C4-2B (cell line): ENCODE results near the gene TOR4A.

ENCODE experiments used
- H3K27ac ChIP-seq: fragments of 450-650 bp; 2 replicates; pipeline ENCODE4 v1.5.1; 2017
- CTCF ChIP-seq: fragments of 450-650 bp; conservative IDR thresholded peaks from 2 replicates; pipeline ENCODE4 v1.5.1; 2017; ENCODE audit warnings: mild to moderate bottlenecking
- ZFX ChIP-seq: fragments of 450-650 bp; IDR thresholded peaks from 2 replicates; pipeline ENCODE4 v1.6.1; 2017

TOR4A gene

DNA sequence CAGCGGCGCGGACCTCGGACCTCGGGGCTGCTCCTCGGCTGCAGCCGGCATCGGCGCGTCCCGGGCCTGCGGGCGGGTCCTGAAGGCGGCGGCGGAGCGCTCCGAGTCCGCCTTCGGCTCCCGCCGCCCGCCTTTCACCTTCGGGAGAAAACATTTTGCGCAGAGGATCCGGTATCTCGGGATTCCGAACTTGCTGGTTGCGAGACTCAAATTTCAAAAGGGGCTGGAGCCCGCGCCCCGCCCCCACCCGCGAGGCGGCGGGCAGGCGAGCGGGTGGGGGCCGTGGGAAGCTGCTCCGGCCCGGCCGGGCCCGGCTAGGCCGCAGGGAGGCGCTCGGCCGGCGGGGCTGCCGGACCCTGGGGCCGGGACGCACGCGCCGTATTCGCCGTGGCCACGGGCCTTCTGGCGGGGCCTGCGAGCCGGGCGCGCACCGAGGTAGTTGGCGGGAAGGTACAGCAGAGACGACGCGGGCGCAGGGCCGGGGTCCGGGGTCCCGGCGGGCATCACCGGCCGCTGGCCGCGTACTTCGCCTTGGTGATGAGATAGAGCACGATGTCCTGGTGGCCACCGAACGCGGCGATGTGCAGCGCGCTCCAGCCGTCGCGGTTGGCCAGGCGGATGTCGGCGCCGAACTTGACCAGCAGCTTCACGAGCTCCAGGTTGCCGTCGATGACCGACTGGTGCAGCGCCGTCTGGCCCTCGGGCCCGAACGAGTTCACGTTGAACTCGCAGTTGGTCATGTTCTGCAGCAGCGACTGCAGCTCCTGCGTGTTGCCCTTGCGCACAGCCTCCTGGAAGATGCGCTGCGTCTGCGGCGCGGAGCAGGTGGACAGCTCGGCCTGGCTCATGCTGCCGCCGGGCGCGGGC is 23.8 kb downstream of the TOR4A start:
- TF ChIP-seq ZFX (peak; percentile 95), CTCF (peak; percentile 68)

GRCh38 chr9:137302118-137302448 is 24.6 kb downstream of the TOR4A start, which contains the start of gene NRARP:
NRARP (minus strand) TSS chr9:137302271; CDS start chr9:137301928, 343 bp downstream.
- peak within 1 kb of the TSS; percentile 97 for H3K27ac ChIP-seq
- TF ChIP-seq CTCF: no peak
- no peak for TF ChIP-seq ZFX

More for the DNA sequence above, 23.8 kb downstream of the TOR4A start:
- H3K27ac ChIP-seq: peak overlapping the region; percentile 97

GRCh38 chr9:137302449-137303150 is 25.1 kb downstream of the TOR4A start:
- H3K27ac ChIP-seq: peak overlapping the region; percentile 97
- TF ChIP-seq ZFX: peak; percentile 74; the same call in 1 of the 2 replicates
- TF ChIP-seq CTCF: peak; percentile 89

GRCh38 chr9:137303151-137303892 is 25.8 kb downstream of the TOR4A start:
- peak overlapping the region; percentile 97 for H3K27ac ChIP-seq
- TF ChIP-seq CTCF (no peak), ZFX (no peak)

DNA sequence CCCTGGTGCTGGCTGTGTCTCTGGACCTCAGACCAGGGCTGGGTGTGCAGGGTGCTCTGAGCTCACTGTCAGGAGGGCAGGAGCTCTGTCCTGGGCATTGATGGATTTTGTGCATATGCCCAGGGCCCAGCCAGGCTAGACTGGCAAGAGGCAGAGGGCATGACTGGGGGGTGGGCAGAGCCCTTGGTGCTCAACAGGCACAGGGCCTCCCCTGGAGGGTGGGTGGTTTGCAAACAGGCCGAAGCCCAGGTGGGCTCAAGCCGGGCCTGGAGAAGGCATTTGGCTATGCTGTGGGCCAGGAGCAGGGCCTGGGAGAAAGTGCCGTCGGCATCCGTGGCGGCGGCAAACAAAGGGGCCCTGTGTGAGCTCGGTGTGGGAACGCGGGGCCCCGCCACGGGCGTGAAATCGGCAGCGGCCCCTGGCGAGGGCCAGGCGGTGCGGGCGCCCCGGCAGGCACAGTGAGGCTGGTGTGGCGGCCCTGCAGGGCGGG is 26.4 kb downstream of the TOR4A start:
- no peak for TF ChIP-seq CTCF
- no peak for TF ChIP-seq ZFX

DNA sequence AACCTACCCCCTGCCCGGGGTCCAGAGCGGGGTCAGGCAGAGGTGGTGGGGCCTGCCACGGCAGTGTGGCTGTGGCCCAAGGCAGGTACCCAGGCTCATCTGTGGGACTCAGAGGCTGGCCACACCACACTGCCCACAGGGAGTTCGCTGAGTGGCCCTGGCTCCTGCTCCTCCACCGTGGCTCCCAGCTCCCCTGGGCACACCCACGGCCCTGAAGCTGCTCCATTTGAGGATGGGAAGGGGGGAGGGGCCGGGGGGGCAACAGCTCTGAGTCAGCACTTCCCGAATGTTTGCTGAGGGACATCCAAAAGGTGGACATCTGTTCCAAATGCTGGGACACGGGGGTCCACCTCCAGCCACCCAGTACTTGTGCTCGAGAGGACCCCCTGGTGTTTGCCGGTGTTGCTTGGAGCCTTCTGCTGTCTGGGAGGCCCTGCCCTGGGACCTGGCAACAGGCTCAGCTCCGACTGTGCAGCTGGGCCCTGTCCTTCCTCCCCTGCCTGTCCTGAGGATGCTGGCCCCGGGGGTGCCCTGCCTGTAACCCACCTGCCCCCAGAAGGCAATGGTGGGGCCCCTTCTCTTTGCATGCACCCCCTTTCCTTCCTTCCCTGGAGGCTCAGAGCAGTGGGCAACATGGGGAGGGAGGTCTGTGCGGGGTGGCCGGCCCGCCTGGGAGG is 27.0 kb downstream of the TOR4A start:
- TF ChIP-seq CTCF: no peak
- TF ChIP-seq ZFX: no peak
- no peak overlapping the region for H3K27ac ChIP-seq

More for the DNA sequence above, 26.4 kb downstream of the TOR4A start:
- H3K27ac ChIP-seq: no peak overlapping the region; the same call in 1 of the 2 replicates
